Thyroid gland (tissue), 4 donors: ENCODE data around the gene STAT6.

ENCODE experiments used
- POLR2A ChIP-seq, 2 donors: fragments of 450-650 bp; IDR thresholded peaks; one replicate each; pipeline ENCODE4 v1.6.1; 2017; ENCODE audit warnings: antibody characterized with exemption in 2 of 2, mild to moderate bottlenecking in 2 of 2, moderate library complexity in 1 of 2
- TF ChIP-seq, protein P1 (sequence below), 6 experiments: fragments of 200-600 bp in 3 of 6; fragments of 450-650 bp in 3 of 6; sonication (generic) in 3 of 6; IDR thresholded peaks; one replicate each; pipeline ENCODE4 v1.5.1; 2016 to 2019; ENCODE audit warnings: antibody characterized with exemption in 6 of 6, mild to moderate bottlenecking in 2 of 6, inconsistent platforms in 1 of 6, moderate library complexity in 1 of 6

DNA sequence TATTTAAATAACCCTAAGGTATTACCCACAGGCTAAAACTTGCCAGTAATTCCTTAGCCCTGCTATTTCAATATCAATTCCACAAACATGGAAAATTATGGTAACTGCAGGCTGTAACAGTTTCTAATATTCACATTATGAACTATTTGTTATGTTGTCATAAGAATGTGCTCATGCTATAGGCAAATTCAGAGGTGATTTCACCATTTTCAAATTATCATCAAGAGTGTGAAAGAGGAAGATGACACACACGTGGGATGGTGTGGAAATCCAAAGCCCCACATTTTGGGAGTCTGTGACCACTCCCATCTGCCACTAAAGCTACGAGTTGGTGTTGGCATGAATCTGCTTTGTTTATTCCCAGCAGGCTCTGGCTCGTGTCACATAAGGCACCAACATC lies 55.3 kb downstream of the STAT6 start:
- TF ChIP-seq, protein P1, sequence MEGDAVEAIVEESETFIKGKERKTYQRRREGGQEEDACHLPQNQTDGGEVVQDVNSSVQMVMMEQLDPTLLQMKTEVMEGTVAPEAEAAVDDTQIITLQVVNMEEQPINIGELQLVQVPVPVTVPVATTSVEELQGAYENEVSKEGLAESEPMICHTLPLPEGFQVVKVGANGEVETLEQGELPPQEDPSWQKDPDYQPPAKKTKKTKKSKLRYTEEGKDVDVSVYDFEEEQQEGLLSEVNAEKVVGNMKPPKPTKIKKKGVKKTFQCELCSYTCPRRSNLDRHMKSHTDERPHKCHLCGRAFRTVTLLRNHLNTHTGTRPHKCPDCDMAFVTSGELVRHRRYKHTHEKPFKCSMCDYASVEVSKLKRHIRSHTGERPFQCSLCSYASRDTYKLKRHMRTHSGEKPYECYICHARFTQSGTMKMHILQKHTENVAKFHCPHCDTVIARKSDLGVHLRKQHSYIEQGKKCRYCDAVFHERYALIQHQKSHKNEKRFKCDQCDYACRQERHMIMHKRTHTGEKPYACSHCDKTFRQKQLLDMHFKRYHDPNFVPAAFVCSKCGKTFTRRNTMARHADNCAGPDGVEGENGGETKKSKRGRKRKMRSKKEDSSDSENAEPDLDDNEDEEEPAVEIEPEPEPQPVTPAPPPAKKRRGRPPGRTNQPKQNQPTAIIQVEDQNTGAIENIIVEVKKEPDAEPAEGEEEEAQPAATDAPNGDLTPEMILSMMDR (IDR thresholded peaks at IDR 0.05): no peak
- no peak for TF ChIP-seq POLR2A (IDR thresholded peaks at IDR 0.05)
